Activated T-helper 1 cell treated with anti-CD3 and anti-CD28 coated beads, Interleukin-12 subunit alpha, Interleukin-12 subunit beta, Interleukin-2, Interleukin-4 antibody, amounts not matched to agents 30 ng/mL and 10 ng/mL and 1 ng/mL, durations not matched to agents 14 hours and 24 hours and 36 hours (primary cell): ENCODE measurements around the gene C11orf54. TPM values are rescaled to one million over a fixed set of nuclear protein-coding genes. Genes with fewer than 3 reads are reported as not detected.
"Not testable (repeated sequence)": the region's sequence is repeated elsewhere in the genome, so short reads cannot be mapped to it uniquely, and the experiment has no call there.

Source experiments
- DNase-seq: peaks from one replicate; pipeline ENCODE4 v3.0.0; 2021; ENCODE audit warnings: low spot score
- H3K27ac Mint-ChIP-seq: one replicate; pipeline ENCODE4 v1.8.0; 2021; ENCODE audit warnings: mild to moderate bottlenecking, mixed read lengths
- H3K27me3 Mint-ChIP-seq: one replicate; pipeline ENCODE4 v1.8.0; 2022; ENCODE audit warnings: mild to moderate bottlenecking, moderate library complexity, mixed read lengths; ENCODE audit not compliant: insufficient read depth
- H3K36me3 Mint-ChIP-seq: one replicate; pipeline ENCODE4 v1.8.0; 2021; ENCODE audit warnings: low read depth, mixed read lengths
- H3K4me1 Mint-ChIP-seq: one replicate; pipeline ENCODE4 v1.8.0; 2021; ENCODE audit warnings: low read depth, mixed read lengths
- H3K4me3 Mint-ChIP-seq: one replicate; pipeline ENCODE4 v1.8.0; 2021; ENCODE audit warnings: mild to moderate bottlenecking, moderate library complexity, mixed read lengths
- H3K9me3 Mint-ChIP-seq: one replicate; pipeline ENCODE4 v1.8.0; 2021; ENCODE audit warnings: mixed read lengths
- intact Hi-C: fragments of 100-400 bp; cut with micrococcal nuclease; formaldehyde crosslinking; loops from one replicate; pipeline ENCODE4 v1.15.1; 2024
- total RNA-seq: library from RNA; stranded (reverse); gene quantifications from 2 replicates; pipeline ENCODE4 v1.2.3, GENCODE V29; 2022

C11orf54 gene
- total RNA-seq, 1 donor from 2014 or later = 19.3 TPM

GRCh38 chr11:93738647-93739081 lies 2.8 kb upstream of the C11orf54 start:
- Mint-ChIP-seq H3K36me3 (peaks cover 72% of the 10 kb centered on the region), H3K4me1 (peaks cover 59% of the 10 kb centered on the region), H3K9me3 (no peaks in the 10 kb centered on the region), H3K4me3 (peak overlapping the region; percentile 100), H3K27me3 (no peaks in the 10 kb centered on the region), H3K27ac (peak overlapping the region; percentile 99)
- DNase-seq = no peak
- intact Hi-C loops = loop anchor here (1.0 to 2.0 kb wide), 2 partner anchors 8 to 70 kb away; no protein-coding TSS in a partner anchor

GRCh38 chr11:93740031-93740729 lies 1.3 kb upstream of the C11orf54 start:
- Mint-ChIP-seq H3K36me3 (peaks cover 63% of the 10 kb centered on the region), H3K27me3 (no peaks in the 10 kb centered on the region), H3K4me1 (peaks cover 60% of the 10 kb centered on the region), H3K4me3 (peak overlapping the region; percentile 100), H3K9me3 (no peaks in the 10 kb centered on the region), H3K27ac (peak overlapping the region; percentile 99)
- intact Hi-C loops = loop anchor here (2.0 to 5.0 kb wide), 5 partner anchors 198 to 1327 kb away; partner anchors contain the start of genes CWC15, FUT4, KDM4D and PANX1
- peak; percentile 9 for DNase-seq

GRCh38 chr11:93740730-93741093 lies 760 bp upstream of the C11orf54 start:
- H3K27me3 Mint-ChIP-seq = no peaks in the 10 kb centered on the region
- DNase-seq = peak; percentile 41
- H3K9me3 Mint-ChIP-seq = no peaks in the 10 kb centered on the region
- H3K27ac Mint-ChIP-seq = peak overlapping the region; percentile 99
- H3K4me3 Mint-ChIP-seq = peak overlapping the region; percentile 100
- H3K36me3 Mint-ChIP-seq = peaks cover 61% of the 10 kb centered on the region
- intact Hi-C loops = loop anchor here (1.0 to 5.0 kb wide), 9 partner anchors 44 to 1326 kb away; partner anchors contain the start of genes ANKRD49, CEP295, CWC15 and FUT4
- peaks cover 59% of the 10 kb centered on the region for H3K4me1 Mint-ChIP-seq

GRCh38 chr11:93741882-93742226 lies 382 bp downstream of the C11orf54 start:
- Mint-ChIP-seq H3K27ac (peak overlapping the region; percentile 99), H3K9me3 (no peaks in the 10 kb centered on the region), H3K27me3 (no peaks in the 10 kb centered on the region), H3K4me3 (peak overlapping the region; percentile 100), H3K4me1 (peaks cover 47% of the 10 kb centered on the region), H3K36me3 (peaks cover 50% of the 10 kb centered on the region)
- intact Hi-C loops = loop anchor here (1.0 to 5.0 kb wide), 9 partner anchors 42 to 1325 kb away; partner anchors contain the start of genes ANKRD49, CEP295, CWC15 and FUT4
- DNase-seq = no peak

- Mint-ChIP-seq H3K27me3 (no peaks in the 10 kb centered on the region), H3K9me3 (no peaks in the 10 kb centered on the region), H3K4me3 (peak overlapping the region; percentile 100), H3K4me1 (peaks cover 33% of the 10 kb centered on the region), H3K27ac (peak overlapping the region; percentile 63), H3K36me3 (peaks cover 39% of the 10 kb centered on the region)
- DNase-seq = no peak
- intact Hi-C loops = loop anchor here (5.0 kb wide), 2 partner anchors 201 to 799 kb away; partner anchors contain the start of genes FUT4 and SMCO4
Measured at GRCh38 chr11:93743291-93743690, 1.8 kb downstream of the C11orf54 start.

GRCh38 chr11:93744669-93745004 lies 3.2 kb downstream of the C11orf54 start:
- intact Hi-C loops = loop anchor here (5.0 kb wide), 2 partner anchors 202 to 798 kb away; partner anchors contain the start of genes FUT4 and SMCO4
- Mint-ChIP-seq H3K4me3 (no peak overlapping the region), H3K4me1 (peaks cover 20% of the 10 kb centered on the region), H3K27ac (no peak overlapping the region), H3K27me3 (no peaks in the 10 kb centered on the region), H3K36me3 (peaks cover 26% of the 10 kb centered on the region), H3K9me3 (no peaks in the 10 kb centered on the region)
- DNase-seq = no peak

- H3K4me3 Mint-ChIP-seq, DNase-seq, H3K27me3 Mint-ChIP-seq, H3K9me3 Mint-ChIP-seq, intact Hi-C loops, H3K27ac Mint-ChIP-seq: not testable (repeated sequence)
- peaks cover 16% of the 10 kb centered on the region for H3K4me1 Mint-ChIP-seq
- H3K36me3 Mint-ChIP-seq = peaks cover 24% of the 10 kb centered on the region
Measured at GRCh38 chr11:93745005-93745755, 3.7 kb downstream of the C11orf54 start.

GRCh38 chr11:93746101-93746500 lies 4.6 kb downstream of the C11orf54 start:
- peaks cover 16% of the 10 kb centered on the region for H3K4me1 Mint-ChIP-seq
- no peak overlapping the region for H3K4me3 Mint-ChIP-seq
- H3K9me3 Mint-ChIP-seq = no peaks in the 10 kb centered on the region
- intact Hi-C loops = no loop called here
- DNase-seq = no peak
- H3K27me3 Mint-ChIP-seq = no peaks in the 10 kb centered on the region
- no peak overlapping the region for H3K27ac Mint-ChIP-seq
- H3K36me3 Mint-ChIP-seq = peaks cover 16% of the 10 kb centered on the region

- H3K27me3 Mint-ChIP-seq = no peaks in the 10 kb centered on the region
- intact Hi-C loops = no loop called here
- H3K4me1 Mint-ChIP-seq = peaks cover 16% of the 10 kb centered on the region
Measured at GRCh38 chr11:93747122-93747521, 5.7 kb downstream of the C11orf54 start.

GRCh38 chr11:93751001-93751400 lies 9.5 kb downstream of the C11orf54 start:
- Mint-ChIP-seq H3K27me3 (no peaks in the 10 kb centered on the region), H3K36me3 (peaks cover 12% of the 10 kb centered on the region), H3K4me1 (no peaks in the 10 kb centered on the region), H3K4me3 (no peak overlapping the region), H3K9me3 (no peaks in the 10 kb centered on the region), H3K27ac (no peak overlapping the region)
- DNase-seq = no peak
- intact Hi-C loops = no loop called here

More at GRCh38 chr11:93747122-93747521, 5.7 kb downstream of the C11orf54 start:
- no peak for DNase-seq
- H3K36me3 Mint-ChIP-seq = peaks cover 13% of the 10 kb centered on the region
- H3K27ac Mint-ChIP-seq = no peak overlapping the region
- no peaks in the 10 kb centered on the region for H3K9me3 Mint-ChIP-seq
- H3K4me3 Mint-ChIP-seq = no peak overlapping the region

GRCh38 chr11:93753241-93753640 lies 11.8 kb downstream of the C11orf54 start:
- no peak for DNase-seq
- intact Hi-C loops = no loop called here
- no peaks in the 10 kb centered on the region for H3K9me3 Mint-ChIP-seq
- H3K27ac Mint-ChIP-seq = no peak overlapping the region
- H3K4me1 Mint-ChIP-seq = no peaks in the 10 kb centered on the region
- H3K4me3 Mint-ChIP-seq = no peak overlapping the region
- no peaks in the 10 kb centered on the region for H3K27me3 Mint-ChIP-seq
- peaks cover 18% of the 10 kb centered on the region for H3K36me3 Mint-ChIP-seq

- H3K36me3 Mint-ChIP-seq = peaks cover 32% of the 10 kb centered on the region
- no peak overlapping the region for H3K4me3 Mint-ChIP-seq
- no peak for DNase-seq
- intact Hi-C loops = no loop called here
- no peaks in the 10 kb centered on the region for H3K27me3 Mint-ChIP-seq
- no peak overlapping the region for H3K27ac Mint-ChIP-seq
- no peaks in the 10 kb centered on the region for H3K4me1 Mint-ChIP-seq
- H3K9me3 Mint-ChIP-seq = no peaks in the 10 kb centered on the region
Measured at GRCh38 chr11:93756748-93757147, 15.3 kb downstream of the C11orf54 start.

- intact Hi-C loops = no loop called here
- no peak for DNase-seq
- no peaks in the 10 kb centered on the region for H3K4me1 Mint-ChIP-seq
- H3K4me3 Mint-ChIP-seq = no peak overlapping the region
- no peaks in the 10 kb centered on the region for H3K9me3 Mint-ChIP-seq
- H3K27ac Mint-ChIP-seq = no peak overlapping the region
- peaks cover 34% of the 10 kb centered on the region for H3K36me3 Mint-ChIP-seq
- H3K27me3 Mint-ChIP-seq = no peaks in the 10 kb centered on the region
Measured at GRCh38 chr11:93757301-93757700, 15.8 kb downstream of the C11orf54 start.
